Measurements from ENCODE around the gene LIMCH1. TPM values are rescaled to one million over a fixed set of nuclear protein-coding genes. Genes with fewer than 3 reads are reported as not detected.

LIMCH1 gene
- total and polyA plus RNA-seq, 2 of the 8 experiments (the other 6 are each of a cell fraction or from before 2014, with no cell fraction given) = 2.7 to 3.0 TPM

DNA sequence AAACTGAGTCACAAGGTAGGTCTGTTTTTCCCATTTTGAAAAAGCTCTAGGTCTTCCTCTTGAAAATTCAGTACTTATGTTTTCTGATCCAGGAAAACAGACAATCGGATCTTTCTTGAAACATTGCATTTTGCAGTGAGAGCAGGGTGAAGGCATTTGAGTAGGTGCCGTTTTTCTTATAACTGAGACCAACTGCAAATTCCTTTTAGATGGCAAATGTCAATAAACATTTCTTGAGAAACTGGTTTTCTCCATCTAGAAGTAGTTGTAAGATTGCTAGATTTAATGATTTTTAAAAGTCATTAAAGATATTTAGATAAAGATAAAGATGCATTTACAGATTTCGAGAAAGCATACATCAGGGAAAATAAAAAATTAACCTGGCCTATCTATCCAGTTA is 118.1 kb downstream of the LIMCH1 start:
- no peaks in the 10 kb centered on the region for H3K4me1 ChIP-seq (replicated peaks in 1 of 4; ENCODE audit: control insufficient read depth in 3 of 4, insufficient read depth in 4 of 4, low read length in 3 of 4)
- WGBS, 2 experiments (ENCODE audit: extremely low coverage in 1 of 2, insufficient coverage in 1 of 2, insufficient read length in 1 of 2, insufficient replicate concordance in 2 of 2, low coverage in 1 of 2, low lambda C conversion rate in 2 of 2, missing lambda C conversion rate in 1 of 2) = 90% methylated on average over 3 of the region's 3 CpGs; no CpG with 5 or more reads in 1 of the 2 experiments
- no peak overlapping the region for H4K5ac ChIP-seq (ENCODE audit: insufficient read length, low read depth, low read length)
- DNase-seq (ENCODE audit: low read depth in 1 of 2, low spot score in 2 of 2) = no peak
- H2BK15ac ChIP-seq (ENCODE audit: low read length) = no peak overlapping the region
- H2AK5ac ChIP-seq (ENCODE audit: low read depth, low read length) = no peak overlapping the region
- no peaks in the 10 kb centered on the region for H3K27me3 ChIP-seq (replicated peaks in 1 of 4; ENCODE audit: control insufficient read depth in 3 of 4, extremely low read depth in 1 of 4, insufficient read depth in 3 of 4, low read length in 3 of 4)
- no peak overlapping the region for H3K56ac ChIP-seq (replicated peaks; ENCODE audit: insufficient read length, low read depth, low read length)
- H4K8ac ChIP-seq (ENCODE audit: extremely low read depth, insufficient read depth, low read length) = no peak overlapping the region
- no peaks in the 10 kb centered on the region for H3K36me3 ChIP-seq (ENCODE audit: control insufficient read depth in 2 of 4, insufficient read depth in 4 of 4, low read length in 3 of 4)
- no peak overlapping the region for H2AFZ ChIP-seq (ENCODE audit: low read length)
- no peak overlapping the region for H2BK20ac ChIP-seq (ENCODE audit: low read length)
- H3K9me3 ChIP-seq (ENCODE audit: insufficient read depth in 2 of 2, low read depth in 1 of 2, low read length in 1 of 2) = no peaks in the 10 kb centered on the region
- H2BK5ac ChIP-seq (ENCODE audit: low read depth, low read length) = no peak overlapping the region
- no peaks in the 10 kb centered on the region for H3K79me1 ChIP-seq (ENCODE audit: low read depth, low read length)
- H4K91ac ChIP-seq (replicated peaks; ENCODE audit: insufficient read length, low read length) = no peak overlapping the region
- H4K20me1 ChIP-seq (replicated peaks in 1 of 2; ENCODE audit: control insufficient read depth in 1 of 2, insufficient read depth in 2 of 2, low read length in 2 of 2) = no peaks in the 10 kb centered on the region
- ChIA-PET POLR2A (ENCODE audit: partially characterized antibody) (no interaction called here), CTCF (ENCODE audit: partially characterized antibody) (interaction anchor here (0.8 to 1.1 kb wide), 3 partner anchors 288 to 374 kb away, joined by 3 read pairs; no protein-coding TSS in a partner anchor)
- H3K14ac ChIP-seq (ENCODE audit: insufficient read length) = no peak overlapping the region
- H3K23me2 ChIP-seq (ENCODE audit: low read depth, low read length) = no peaks in the 10 kb centered on the region
- no peak overlapping the region for H3K23ac ChIP-seq (ENCODE audit: insufficient read length)
- no peak overlapping the region for H3K4me2 ChIP-seq (ENCODE audit: insufficient read depth in 1 of 2, low read depth in 2 of 2, low read length in 2 of 2)
- TF ChIP-seq POLR2AphosphoS5 (IDR thresholded peaks at IDR 0.05; ENCODE audit: low read depth, low read length) (no peak), SRF (IDR thresholded peaks at IDR 0.05; ENCODE audit: low read depth, low read length) (no peak), POU5F1 (IDR thresholded peaks at IDR 0.05; ENCODE audit: low read depth, low read length) (no peak), BCL11A (IDR thresholded peaks at IDR 0.05; ENCODE audit: low read depth in 2 of 2, low read length in 2 of 2) (no peak), EP300 (IDR thresholded peaks at IDR 0.05; ENCODE audit: borderline replicate concordance in 1 of 2, low read depth in 2 of 2, low read length in 2 of 2) (no peak), TAF7 (optimal IDR thresholded peaks at IDR 0.05; ENCODE audit: borderline replicate concordance, low read depth, low read length) (no peak)
- TF ChIP-seq, protein P1, sequence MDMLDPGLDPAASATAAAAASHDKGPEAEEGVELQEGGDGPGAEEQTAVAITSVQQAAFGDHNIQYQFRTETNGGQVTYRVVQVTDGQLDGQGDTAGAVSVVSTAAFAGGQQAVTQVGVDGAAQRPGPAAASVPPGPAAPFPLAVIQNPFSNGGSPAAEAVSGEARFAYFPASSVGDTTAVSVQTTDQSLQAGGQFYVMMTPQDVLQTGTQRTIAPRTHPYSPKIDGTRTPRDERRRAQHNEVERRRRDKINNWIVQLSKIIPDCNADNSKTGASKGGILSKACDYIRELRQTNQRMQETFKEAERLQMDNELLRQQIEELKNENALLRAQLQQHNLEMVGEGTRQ (IDR thresholded peaks at IDR 0.05; ENCODE audit: low read length) = no peak
- no peaks in the 10 kb centered on the region for H3K79me2 ChIP-seq (ENCODE audit: control insufficient read depth in 1 of 2, insufficient read depth in 2 of 2, low read length in 2 of 2)
- no peak overlapping the region for H3K9ac ChIP-seq (replicated peaks in 1 of 4; ENCODE audit: extremely low read depth in 1 of 4, low read depth in 3 of 4, low read length in 3 of 4)
- no peak for FAIRE-seq
- H3K18ac ChIP-seq (ENCODE audit: extremely low read depth, low read length) = no peak overlapping the region
- H3K4ac ChIP-seq (replicated peaks; ENCODE audit: insufficient read length, low read depth, low read length) = no peak overlapping the region
- no peak overlapping the region for H3K4me3 ChIP-seq (ENCODE audit: extremely low read depth in 1 of 4, insufficient read depth in 2 of 4, low read depth in 3 of 4, low read length in 4 of 4)
- H2BK12ac ChIP-seq (ENCODE audit: low read depth, low read length) = no peak overlapping the region
- no peak overlapping the region for H2BK120ac ChIP-seq (replicated peaks; ENCODE audit: low read depth, low read length)
- H3K27ac ChIP-seq (ENCODE audit: low read depth, low read length) = no peak overlapping the region
